ENCODE measurements around the gene MC1R. TPM values are rescaled to one million over a fixed set of nuclear protein-coding genes. Genes with fewer than 3 reads are reported as not detected.

The MC1R gene
- total and polyA plus RNA-seq, 2 of the 4 experiments (the other 2 are of a cell fraction): 3.8 to 9.5 TPM

- Histone ChIP-seq H3K79me1 (ENCODE audit: low read depth in 1 of 2, low read length in 2 of 2) (peaks cover 0 to 34% of the 10 kb centered on the region in 2 experiments), H3K9ac (ENCODE audit: low read depth, low read length) (no peak overlapping the region), H3K14ac (replicated peaks; ENCODE audit: low read depth, low read length) (no peak overlapping the region), H3K56ac (ENCODE audit: extremely low read depth, insufficient read depth, low read length) (no peak overlapping the region), H3K4me1 (ENCODE audit: control insufficient read depth, insufficient read depth, low read length) (peaks cover 18% of the 10 kb centered on the region), H2BK15ac (ENCODE audit: low read depth, low read length) (no peak overlapping the region), H4K5ac (ENCODE audit: low read depth, low read length) (no peak overlapping the region), H3K27ac (ENCODE audit: insufficient read depth, low read length) (no peak overlapping the region), H4K20me1 (ENCODE audit: insufficient read depth, low read length) (peaks cover 7% of the 10 kb centered on the region), H2AK9ac (replicated peaks; ENCODE audit: low read depth, low read length, poor library complexity) (peak overlapping the region; percentile 70), H2AFZ (replicated peaks; ENCODE audit: low read length, poor library complexity) (no peak overlapping the region), H3K4ac (ENCODE audit: low read depth, low read length) (no peak overlapping the region), H2BK120ac (ENCODE audit: low read depth, low read length) (no peak overlapping the region), H2BK5ac (ENCODE audit: low read depth, low read length, poor library complexity, severe bottlenecking) (no peak overlapping the region), H4K8ac (ENCODE audit: low read depth in 2 of 2, low read length in 2 of 2) (no peak overlapping the region), H3K23ac (ENCODE audit: low read depth, low read length) (no peak overlapping the region), H3K18ac (ENCODE audit: low read depth, low read length) (no peak overlapping the region), H3K9me3 (ENCODE audit: control insufficient read depth, insufficient read depth, low read length) (no peaks in the 10 kb centered on the region), H3K9me1 (ENCODE audit: insufficient read depth, low read length) (peaks cover 20% of the 10 kb centered on the region), H2BK20ac (ENCODE audit: low read depth, low read length) (no peak overlapping the region), H3K36me3 (ENCODE audit: control insufficient read depth, insufficient read depth, low read length) (peaks cover 23% of the 10 kb centered on the region), H3K27me3 (ENCODE audit: control insufficient read depth, insufficient read depth, low read length) (no peaks in the 10 kb centered on the region), H4K91ac (ENCODE audit: insufficient read depth, low read depth, low read length) (no peak overlapping the region), H3K4me3 (ENCODE audit: insufficient read depth, low read depth, low read length) (no peak overlapping the region), H2AK5ac (ENCODE audit: low read depth, low read length) (no peak overlapping the region), H3K4me2 (ENCODE audit: low read depth, low read length) (no peak overlapping the region)
- intact Hi-C loops (cut with micrococcal nuclease): no loop called here
- no peak for ATAC-seq (ENCODE audit: low read depth)
- POLR2A ChIA-PET (ENCODE audit: unreplicated experiment): no interaction called here
- BruUV-seq (replicated peaks): no TSS peak
- dilution Hi-C loops (cut with HindIII; ENCODE audit: low sequenced_read_pairs, unreplicated experiment): no loop called here
- no peak for DNase-seq
- CTCF ChIA-PET: no interaction called here
- in situ Hi-C loops (cut with MboI; ENCODE audit: low sequenced_read_pairs): no loop called here
- WGBS, 2 experiments (ENCODE audit: extremely low coverage in 2 of 2, insufficient read length in 1 of 2): 93% methylated on average over 17 of the region's 40 CpGs; no CpG with 5 or more reads in 1 of the 2 experiments
- TF ChIP-seq CHD1 (IDR thresholded peaks at IDR 0.05; ENCODE audit: low read depth, low read length): no peak
- no peak for TF ChIP-seq RFX5 (IDR thresholded peaks at IDR 0.05; ENCODE audit: low read depth, low read length)
- no peak for TF ChIP-seq POLR2A (IDR thresholded peaks at IDR 0.05; ENCODE audit: low read depth, low read length)
- no peak for TF ChIP-seq NFE2L2 (IDR thresholded peaks at IDR 0.05; ENCODE audit: low read depth, low read length)
- no peak for TF ChIP-seq CEBPB (IDR thresholded peaks at IDR 0.05; ENCODE audit: low read depth, low read length)
- TF ChIP-seq RAD21 (IDR thresholded peaks at IDR 0.05; ENCODE audit: low read length): no peak
- no peak for TF ChIP-seq BHLHE40 (IDR thresholded peaks at IDR 0.05; ENCODE audit: low read depth, low read length)
- no peak for TF ChIP-seq ELK1 (IDR thresholded peaks at IDR 0.05; ENCODE audit: borderline replicate concordance, low read depth, low read length)
- TF ChIP-seq CTCF (conservative IDR thresholded peaks at IDR 0.05; ENCODE audit: low read depth, low read length): no peak
- TF ChIP-seq MXI1 (IDR thresholded peaks at IDR 0.05; ENCODE audit: borderline replicate concordance, low read depth, low read length): no peak
- TF ChIP-seq SMC3 (IDR thresholded peaks at IDR 0.05; ENCODE audit: low read depth, low read length): no peak
- TF ChIP-seq RCOR1 (IDR thresholded peaks at IDR 0.05; ENCODE audit: insufficient replicate concordance, low read length): no peak
- TF ChIP-seq USF2 (IDR thresholded peaks at IDR 0.05; ENCODE audit: low read depth, low read length): no peak
- TF ChIP-seq FOS (IDR thresholded peaks at IDR 0.05; ENCODE audit: low read depth, low read length): no peak
- TF ChIP-seq MAFK (IDR thresholded peaks at IDR 0.05; ENCODE audit: low read depth, low read length): no peak
These were observed 3.1 kb upstream of the MC1R start for GRCh38 chr16:89915303-89916232.

All from IMR-90 (cell line).